ENCODE measurements around the gene ZNF366.
"Not testable (repeated sequence)": the region's sequence is repeated elsewhere in the genome, so short reads cannot be mapped to it uniquely, and the experiment has no call there.

ZNF366 gene

DNA sequence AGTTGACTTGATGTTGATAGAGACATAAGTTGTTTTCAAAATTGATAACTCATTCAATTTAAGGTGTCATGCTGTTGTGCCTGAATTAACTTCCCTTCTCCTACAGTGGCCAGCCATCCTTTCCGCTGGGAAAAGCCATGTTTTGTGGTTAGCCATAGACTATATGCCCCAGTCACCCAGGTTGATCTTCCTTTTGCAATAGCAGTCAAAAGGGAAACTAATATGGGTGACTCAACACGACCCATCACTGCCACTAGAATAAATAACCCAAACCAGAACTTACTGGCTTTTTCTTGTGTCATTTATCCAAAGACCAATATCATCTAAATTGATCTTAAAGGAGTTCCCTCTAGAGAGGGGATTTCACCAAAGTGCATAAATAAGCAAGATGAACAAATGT, 99.7 kb downstream of the ZNF366 start:
- no peak for DNase-seq (ENCODE audit: low read depth)

GRCh38 chr5:72407078-72407477, 100.1 kb downstream of the ZNF366 start:
- no peak for DNase-seq (ENCODE audit: low read depth)

- not testable (repeated sequence) for DNase-seq (ENCODE audit: low read depth)
These were observed 102.4 kb downstream of the ZNF366 start for GRCh38 chr5:72404771-72405170.

GRCh38 chr5:72402959-72403628, 104.1 kb downstream of the ZNF366 start:
- no peak for DNase-seq (ENCODE audit: low read depth)

GRCh38 chr5:72402381-72402890, 104.8 kb downstream of the ZNF366 start:
- no peak for DNase-seq (ENCODE audit: low read depth)

GRCh38 chr5:72400950-72401349, 106.3 kb downstream of the ZNF366 start:
- DNase-seq (ENCODE audit: low read depth), result no peak

- DNase-seq (ENCODE audit: low read depth), result no peak
These were observed 109.4 kb downstream of the ZNF366 start for GRCh38 chr5:72397836-72398235.

GRCh38 chr5:72394688-72395087, 112.5 kb downstream of the ZNF366 start:
- DNase-seq (ENCODE audit: low read depth), result no peak

DNA sequence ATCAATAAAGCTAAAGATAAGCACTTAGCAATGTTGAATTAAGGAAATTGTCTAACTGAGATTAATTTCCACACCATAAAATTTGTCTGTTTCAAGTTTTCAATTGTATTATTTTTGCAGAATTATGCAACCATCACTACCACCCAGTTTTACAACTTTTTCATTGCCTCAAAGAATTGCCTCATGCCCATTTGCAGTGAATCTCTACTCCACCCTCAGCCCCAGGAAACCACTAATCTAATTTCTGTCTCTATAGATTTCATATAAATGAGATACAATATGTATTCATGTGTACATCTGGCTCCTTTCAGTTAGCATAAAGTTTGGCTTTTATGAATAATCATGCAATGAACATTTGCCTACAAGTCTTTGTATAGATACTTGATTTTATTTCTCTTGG, 114.2 kb downstream of the ZNF366 start:
- no peak for DNase-seq (ENCODE audit: low read depth)

Measured in stimulated activated CD8-positive, alpha-beta memory T cell treated with anti-CD3 and anti-CD28 coated beads, Interleukin-15, amount 100 ng/mL, for 24 hours (primary cell).